HepG2 (cell line): ENCODE data around the gene OAT. TPM values are rescaled to one million over a fixed set of nuclear protein-coding genes. Genes with fewer than 3 reads are reported as not detected.

ENCODE experiments used
- KDM3A ChIP-seq: IDR thresholded peaks from 2 replicates; pipeline ENCODE4 v1.6.1; 2018; ENCODE audit warnings: low read depth, missing compliant biosample characterization
- MIXL1 ChIP-seq: IDR thresholded peaks from 2 replicates; pipeline ENCODE4 v1.6.1; 2016
- SALL1 ChIP-seq: sonication (generic); formaldehyde crosslinking; IDR thresholded peaks from 2 replicates; pipeline ENCODE4 v1.8.0; 2022; ENCODE audit warnings: mild to moderate bottlenecking, missing genetic modification reagents
- SAP130 ChIP-seq: IDR thresholded peaks from 2 replicates; pipeline ENCODE4 v1.6.1; 2016; ENCODE audit warnings: low read depth
- SIN3B ChIP-seq: fragments of 150-350 bp; IDR thresholded peaks from 2 replicates; pipeline ENCODE4 v1.6.1; 2014; ENCODE audit warnings: low read length
- SRF ChIP-seq: IDR thresholded peaks from 2 replicates; pipeline ENCODE4 v1.6.1; 2011; ENCODE audit warnings: mild to moderate bottlenecking, low read depth, low read length, moderate library complexity
- TOPORS ChIP-seq: sonication (generic); formaldehyde crosslinking; IDR thresholded peaks from 2 replicates; pipeline ENCODE4 v1.8.0; 2023; ENCODE audit warnings: mild to moderate bottlenecking, missing genetic modification reagents
- ZBTB21 ChIP-seq: sonication (generic); formaldehyde crosslinking; IDR thresholded peaks from 2 replicates; pipeline ENCODE4 v1.4.0; 2020; ENCODE audit warnings: missing genetic modification reagents
- ZBTB43 ChIP-seq: sonication (generic); formaldehyde crosslinking; conservative IDR thresholded peaks from 2 replicates; pipeline ENCODE4 v1.4.0; 2020; ENCODE audit warnings: missing genetic modification reagents
- ZEB1 ChIP-seq: IDR thresholded peaks from 2 replicates; pipeline ENCODE4 v1.6.1; 2012; ENCODE audit warnings: mild to moderate bottlenecking, low read depth, inconsistent platforms; ENCODE audit not compliant: insufficient replicate concordance
- ZNF274 ChIP-seq: sonication (generic); formaldehyde crosslinking; IDR thresholded peaks from 2 replicates; pipeline ENCODE4 v1.5.1; 2020; ENCODE audit warnings: mild to moderate bottlenecking, missing genetic modification reagents
- ZNF414 ChIP-seq: sonication (generic); formaldehyde crosslinking; IDR thresholded peaks from 2 replicates; pipeline ENCODE4 v1.5.0; 2020; ENCODE audit warnings: missing genetic modification reagents
- ZNF430 ChIP-seq: sonication (generic); formaldehyde crosslinking; IDR thresholded peaks from 2 replicates; pipeline ENCODE4 v1.9.0; 2021; ENCODE audit warnings: mild to moderate bottlenecking, missing genetic modification reagents
- ZNF460 ChIP-seq: sonication (generic); formaldehyde crosslinking; IDR thresholded peaks from 2 replicates; pipeline ENCODE4 v1.5.1; 2020; ENCODE audit warnings: missing genetic modification reagents, mild to moderate bottlenecking, borderline replicate concordance
- ZNF75D ChIP-seq: sonication (generic); formaldehyde crosslinking; IDR thresholded peaks from 2 replicates; pipeline ENCODE4 v1.8.1; 2023; ENCODE audit warnings: missing genetic modification reagents, mild to moderate bottlenecking, borderline replicate concordance
- polyA plus RNA-seq, 8 experiments: library from polyadenylated mRNA; depleted of rRNA in 3 of 8; stranded (reverse) in 7 of 8; unstranded in 1 of 8; fragments of >200 nt; fragmentation: Illumina TruSeq in 4 of 8; extraction: Trizol in 4 of 8; gene quantifications; 2 replicates each; pipeline versions ENCODE4 v1.2.1 to v1.2.3, GENCODE V29; 2011 to 2016; ENCODE audit warnings: low read depth in 4 of 8, missing spikeins in 1 of 8, mixed read lengths in 1 of 8; ENCODE audit not compliant: insufficient read depth in 1 of 8
- total RNA-seq, 5 experiments: library from RNA; depleted of rRNA; stranded (reverse); fragments of >200 nt; fragmentation: Illumina TruSeq; extraction: Trizol; gene quantifications; 2 replicates each; pipeline ENCODE4 v1.2.3, GENCODE V29; 2016; ENCODE audit warnings: low read depth in 1 of 5
- TF ChIP-seq, protein P1 (sequence below): IDR thresholded peaks from 2 replicates; pipeline ENCODE4 v1.6.1; 2018; ENCODE audit warnings: missing genetic modification reagents
- TF ChIP-seq, protein P2 (sequence below): sonication (generic); formaldehyde crosslinking; IDR thresholded peaks from 2 replicates; pipeline ENCODE4 v1.4.0; 2020; ENCODE audit warnings: missing genetic modification reagents
- TF ChIP-seq, protein P3 (sequence below): sonication (generic); formaldehyde crosslinking; IDR thresholded peaks from 2 replicates; pipeline ENCODE4 v1.4.0; 2020; ENCODE audit warnings: missing genetic modification reagents, borderline replicate concordance
- TF ChIP-seq, protein P4 (sequence below): sonication (generic); formaldehyde crosslinking; IDR thresholded peaks from 2 replicates; pipeline ENCODE4 v1.5.1; 2020; ENCODE audit warnings: mild to moderate bottlenecking, missing genetic modification reagents, moderate library complexity

OAT gene
- total and polyA plus RNA-seq, 2 of the 13 experiments (the other 11 are each of a cell fraction or from before 2014, with no cell fraction given): 87.8 to 96.7 TPM

DNA sequence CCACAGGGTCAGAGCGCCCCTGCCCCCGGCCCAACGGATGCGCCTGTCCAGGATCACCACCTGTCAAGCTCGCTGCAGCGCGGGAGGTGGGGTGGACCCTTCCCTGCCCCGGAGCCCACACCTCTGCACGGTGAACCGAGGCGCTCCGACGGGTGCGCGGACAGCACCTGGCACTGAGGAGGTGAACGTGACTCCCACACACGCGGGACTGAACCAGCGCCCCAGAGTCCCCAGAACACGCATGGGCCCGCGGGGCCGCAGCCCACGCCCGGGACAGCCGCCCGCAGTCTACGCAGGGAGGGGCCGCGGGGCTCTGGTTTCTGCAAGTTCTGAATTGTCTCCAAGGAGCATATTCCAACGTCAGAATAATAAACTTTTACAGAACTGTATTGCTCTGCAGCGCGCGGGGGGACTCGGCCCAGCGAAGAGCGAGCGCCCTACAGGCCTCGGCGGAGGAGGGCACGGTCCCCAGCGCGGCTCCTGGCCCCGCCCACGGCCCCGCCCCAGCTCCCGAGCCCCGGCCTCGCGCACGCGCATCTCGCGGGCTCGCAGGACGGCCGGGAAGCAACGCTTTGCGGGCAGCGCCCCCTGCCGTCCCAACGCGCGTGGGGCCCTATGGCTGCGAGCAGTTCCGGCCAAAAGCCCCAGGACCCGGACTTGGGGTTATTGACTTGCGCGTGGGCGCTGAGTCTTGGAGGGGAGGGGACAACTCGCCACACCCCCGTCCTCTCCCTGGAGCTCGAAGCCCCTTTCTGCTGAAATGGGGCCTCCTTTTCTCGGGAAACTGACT, 29.7 kb downstream of the OAT start (continued):
- TF ChIP-seq SIN3B: no peak
- TF ChIP-seq MIXL1 (CRISPR knock-in tag): no peak
- no peak for TF ChIP-seq ZEB1
- TF ChIP-seq, protein P1, sequence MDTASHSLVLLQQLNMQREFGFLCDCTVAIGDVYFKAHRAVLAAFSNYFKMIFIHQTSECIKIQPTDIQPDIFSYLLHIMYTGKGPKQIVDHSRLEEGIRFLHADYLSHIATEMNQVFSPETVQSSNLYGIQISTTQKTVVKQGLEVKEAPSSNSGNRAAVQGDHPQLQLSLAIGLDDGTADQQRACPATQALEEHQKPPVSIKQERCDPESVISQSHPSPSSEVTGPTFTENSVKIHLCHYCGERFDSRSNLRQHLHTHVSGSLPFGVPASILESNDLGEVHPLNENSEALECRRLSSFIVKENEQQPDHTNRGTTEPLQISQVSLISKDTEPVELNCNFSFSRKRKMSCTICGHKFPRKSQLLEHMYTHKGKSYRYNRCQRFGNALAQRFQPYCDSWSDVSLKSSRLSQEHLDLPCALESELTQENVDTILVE (CRISPR knock-in tag): peak; percentile 54; the same call in 1 of the 2 replicates
- TF ChIP-seq ZNF430 (CRISPR knock-in tag): no peak
- TF ChIP-seq, protein P2, sequence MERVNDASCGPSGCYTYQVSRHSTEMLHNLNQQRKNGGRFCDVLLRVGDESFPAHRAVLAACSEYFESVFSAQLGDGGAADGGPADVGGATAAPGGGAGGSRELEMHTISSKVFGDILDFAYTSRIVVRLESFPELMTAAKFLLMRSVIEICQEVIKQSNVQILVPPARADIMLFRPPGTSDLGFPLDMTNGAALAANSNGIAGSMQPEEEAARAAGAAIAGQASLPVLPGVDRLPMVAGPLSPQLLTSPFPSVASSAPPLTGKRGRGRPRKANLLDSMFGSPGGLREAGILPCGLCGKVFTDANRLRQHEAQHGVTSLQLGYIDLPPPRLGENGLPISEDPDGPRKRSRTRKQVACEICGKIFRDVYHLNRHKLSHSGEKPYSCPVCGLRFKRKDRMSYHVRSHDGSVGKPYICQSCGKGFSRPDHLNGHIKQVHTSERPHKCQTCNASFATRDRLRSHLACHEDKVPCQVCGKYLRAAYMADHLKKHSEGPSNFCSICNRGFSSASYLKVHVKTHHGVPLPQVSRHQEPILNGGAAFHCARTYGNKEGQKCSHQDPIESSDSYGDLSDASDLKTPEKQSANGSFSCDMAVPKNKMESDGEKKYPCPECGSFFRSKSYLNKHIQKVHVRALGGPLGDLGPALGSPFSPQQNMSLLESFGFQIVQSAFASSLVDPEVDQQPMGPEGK (CRISPR knock-in tag): 0 out of 2 replicates have a peak, but pooled peaks have one; percentile 19
- TF ChIP-seq ZNF414 (CRISPR knock-in tag): 0 out of 2 replicates have a peak, but pooled peaks have one; percentile 40
- TF ChIP-seq ZBTB21 (CRISPR knock-in tag): no peak
- no peak for TF ChIP-seq ZNF460 (CRISPR knock-in tag)
- no peak for TF ChIP-seq ZBTB43 (CRISPR knock-in tag)
- 0 out of 2 replicates have a peak, but pooled peaks have one; percentile 62 for TF ChIP-seq TOPORS
- peak; percentile 68 for TF ChIP-seq SALL1
- 0 out of 2 replicates have a peak, but pooled peaks have one; percentile 43 for TF ChIP-seq ZNF274 (CRISPR knock-in tag)
- no peak for TF ChIP-seq ZNF75D
- 0 out of 2 replicates have a peak, but pooled peaks have one; percentile 64 for TF ChIP-seq KDM3A (CRISPR knock-in tag)
- TF ChIP-seq, protein P3, sequence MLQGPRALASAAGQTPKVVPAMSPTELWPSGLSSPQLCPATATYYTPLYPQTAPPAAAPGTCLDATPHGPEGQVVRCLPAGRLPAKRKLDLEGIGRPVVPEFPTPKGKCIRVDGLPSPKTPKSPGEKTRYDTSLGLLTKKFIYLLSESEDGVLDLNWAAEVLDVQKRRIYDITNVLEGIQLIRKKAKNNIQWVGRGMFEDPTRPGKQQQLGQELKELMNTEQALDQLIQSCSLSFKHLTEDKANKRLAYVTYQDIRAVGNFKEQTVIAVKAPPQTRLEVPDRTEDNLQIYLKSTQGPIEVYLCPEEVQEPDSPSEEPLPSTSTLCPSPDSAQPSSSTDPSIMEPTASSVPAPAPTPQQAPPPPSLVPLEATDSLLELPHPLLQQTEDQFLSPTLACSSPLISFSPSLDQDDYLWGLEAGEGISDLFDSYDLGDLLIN (CRISPR knock-in tag): no peak
- TF ChIP-seq, protein P4, sequence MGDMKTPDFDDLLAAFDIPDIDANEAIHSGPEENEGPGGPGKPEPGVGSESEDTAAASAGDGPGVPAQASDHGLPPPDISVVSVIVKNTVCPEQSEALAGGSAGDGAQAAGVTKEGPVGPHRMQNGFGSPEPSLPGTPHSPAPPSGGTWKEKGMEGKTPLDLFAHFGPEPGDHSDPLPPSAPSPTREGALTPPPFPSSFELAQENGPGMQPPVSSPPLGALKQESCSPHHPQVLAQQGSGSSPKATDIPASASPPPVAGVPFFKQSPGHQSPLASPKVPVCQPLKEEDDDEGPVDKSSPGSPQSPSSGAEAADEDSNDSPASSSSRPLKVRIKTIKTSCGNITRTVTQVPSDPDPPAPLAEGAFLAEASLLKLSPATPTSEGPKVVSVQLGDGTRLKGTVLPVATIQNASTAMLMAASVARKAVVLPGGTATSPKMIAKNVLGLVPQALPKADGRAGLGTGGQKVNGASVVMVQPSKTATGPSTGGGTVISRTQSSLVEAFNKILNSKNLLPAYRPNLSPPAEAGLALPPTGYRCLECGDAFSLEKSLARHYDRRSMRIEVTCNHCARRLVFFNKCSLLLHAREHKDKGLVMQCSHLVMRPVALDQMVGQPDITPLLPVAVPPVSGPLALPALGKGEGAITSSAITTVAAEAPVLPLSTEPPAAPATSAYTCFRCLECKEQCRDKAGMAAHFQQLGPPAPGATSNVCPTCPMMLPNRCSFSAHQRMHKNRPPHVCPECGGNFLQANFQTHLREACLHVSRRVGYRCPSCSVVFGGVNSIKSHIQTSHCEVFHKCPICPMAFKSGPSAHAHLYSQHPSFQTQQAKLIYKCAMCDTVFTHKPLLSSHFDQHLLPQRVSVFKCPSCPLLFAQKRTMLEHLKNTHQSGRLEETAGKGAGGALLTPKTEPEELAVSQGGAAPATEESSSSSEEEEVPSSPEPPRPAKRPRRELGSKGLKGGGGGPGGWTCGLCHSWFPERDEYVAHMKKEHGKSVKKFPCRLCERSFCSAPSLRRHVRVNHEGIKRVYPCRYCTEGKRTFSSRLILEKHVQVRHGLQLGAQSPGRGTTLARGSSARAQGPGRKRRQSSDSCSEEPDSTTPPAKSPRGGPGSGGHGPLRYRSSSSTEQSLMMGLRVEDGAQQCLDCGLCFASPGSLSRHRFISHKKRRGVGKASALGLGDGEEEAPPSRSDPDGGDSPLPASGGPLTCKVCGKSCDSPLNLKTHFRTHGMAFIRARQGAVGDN (CRISPR knock-in tag): peak; percentile 72
- no peak for TF ChIP-seq SRF
- no peak for TF ChIP-seq SAP130 (CRISPR knock-in tag)
